Esophagus squamous epithelium (tissue), 5 donors: ENCODE results near the gene LRP5. TPM values are rescaled to one million over a fixed set of nuclear protein-coding genes. Genes with fewer than 3 reads are reported as not detected.

ENCODE experiments used
- DNase-seq: peaks from one replicate; lab custom pipeline; 2025; lab: John Stamatoyannopoulos, UW
- H3K27ac ChIP-seq, 4 donors: fragments of 200-600 bp; sonication (generic); one replicate each; pipeline ENCODE4 v1.5.1; 2016 to 2019; ENCODE audit warnings: mild to moderate bottlenecking in 1 of 4
- H3K27me3 ChIP-seq, 4 donors: fragments of 200-600 bp; sonication (generic); 1 replicate in 3 of 4; 2 replicates in 1 of 4; pipeline versions ENCODE4 v1.5.1 to v1.6.0; 2017 to 2021; ENCODE audit warnings: antibody characterized with exemption in 1 of 4
- H3K36me3 ChIP-seq, 3 donors: fragments of 200-600 bp; sonication (generic); one replicate each; pipeline ENCODE4 v1.5.1; 2016 to 2019
- H3K4me1 ChIP-seq, 3 donors: fragments of 200-600 bp; sonication (generic); one replicate each; pipeline ENCODE4 v1.5.1; 2017 to 2019
- H3K4me3 ChIP-seq, 4 donors: fragments of 200-600 bp; sonication (generic); 1 replicate in 3 of 4; 2 replicates in 1 of 4; pipeline ENCODE4 v1.5.1; 2016 to 2019; ENCODE audit warnings: mild to moderate bottlenecking in 2 of 4, moderate library complexity in 1 of 4
- H3K9me3 ChIP-seq, 3 donors: fragments of 200-600 bp; sonication (generic); one replicate each; pipeline ENCODE4 v1.5.1; 2016 to 2019
- POLR2A ChIP-seq, 4 donors: fragments of 450-650 bp; IDR thresholded peaks; one replicate each; pipeline ENCODE4 v1.6.1; 2017; ENCODE audit warnings: antibody characterized with exemption in 4 of 4, mild to moderate bottlenecking in 4 of 4, moderate library complexity in 3 of 4
- WGBS, 2 donors: methylation state at CpG; one replicate each; pipeline ENCODE4 v1.1.5; 2018; 5-methylcytosine and 5-hydroxymethylcytosine counted together
- intact Hi-C: fragments of 100-400 bp; cut with DNase I; formaldehyde crosslinking; loops from one replicate; pipeline ENCODE4 v1.15.0; 2022
- total RNA-seq, 4 donors: library from RNA; depleted of rRNA; stranded (reverse); fragments of >200 nt; gene quantifications; one replicate each; pipeline ENCODE4 v1.1.0, GENCODE V29; 2016
- TF ChIP-seq, protein P1 (sequence below), 6 experiments: fragments of 450-650 bp in 4 of 6; fragments of 200-600 bp in 2 of 6; sonication (generic) in 2 of 6; IDR thresholded peaks; one replicate each; pipeline ENCODE4 v1.5.1; 2016 to 2019; ENCODE audit warnings: antibody characterized with exemption in 6 of 6, mild to moderate bottlenecking in 4 of 6, moderate library complexity in 4 of 6
- donor health status: DM: yes; HTN: yes; CAD: no.

Gene LRP5
- total RNA-seq, 4 donors from 2014 or later: 13.7 to 24.0 (median 20.9) TPM

DNA sequence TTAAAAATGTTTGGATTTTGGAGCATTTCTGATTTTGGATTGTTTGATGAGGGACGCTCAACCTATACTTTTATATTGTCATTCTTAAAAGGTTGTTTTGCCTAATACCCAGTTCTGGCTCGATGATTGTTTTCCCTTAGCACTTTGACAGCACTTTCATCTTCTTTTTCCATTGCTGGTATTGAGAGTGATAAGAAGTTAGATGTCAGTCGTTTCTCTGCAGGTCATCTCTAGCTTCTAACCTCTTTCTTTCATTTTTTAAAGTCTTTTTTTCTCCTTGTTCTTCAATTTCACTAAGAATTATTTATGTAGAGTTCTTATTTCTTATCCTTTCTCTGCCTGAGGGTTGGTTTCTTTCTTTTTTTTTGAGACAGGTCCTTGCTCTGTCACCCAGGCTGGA lies 167.0 kb downstream of the LRP5 start:
- no peak for TF ChIP-seq POLR2A (IDR thresholded peaks at IDR 0.05)
- TF ChIP-seq, protein P1, sequence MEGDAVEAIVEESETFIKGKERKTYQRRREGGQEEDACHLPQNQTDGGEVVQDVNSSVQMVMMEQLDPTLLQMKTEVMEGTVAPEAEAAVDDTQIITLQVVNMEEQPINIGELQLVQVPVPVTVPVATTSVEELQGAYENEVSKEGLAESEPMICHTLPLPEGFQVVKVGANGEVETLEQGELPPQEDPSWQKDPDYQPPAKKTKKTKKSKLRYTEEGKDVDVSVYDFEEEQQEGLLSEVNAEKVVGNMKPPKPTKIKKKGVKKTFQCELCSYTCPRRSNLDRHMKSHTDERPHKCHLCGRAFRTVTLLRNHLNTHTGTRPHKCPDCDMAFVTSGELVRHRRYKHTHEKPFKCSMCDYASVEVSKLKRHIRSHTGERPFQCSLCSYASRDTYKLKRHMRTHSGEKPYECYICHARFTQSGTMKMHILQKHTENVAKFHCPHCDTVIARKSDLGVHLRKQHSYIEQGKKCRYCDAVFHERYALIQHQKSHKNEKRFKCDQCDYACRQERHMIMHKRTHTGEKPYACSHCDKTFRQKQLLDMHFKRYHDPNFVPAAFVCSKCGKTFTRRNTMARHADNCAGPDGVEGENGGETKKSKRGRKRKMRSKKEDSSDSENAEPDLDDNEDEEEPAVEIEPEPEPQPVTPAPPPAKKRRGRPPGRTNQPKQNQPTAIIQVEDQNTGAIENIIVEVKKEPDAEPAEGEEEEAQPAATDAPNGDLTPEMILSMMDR (IDR thresholded peaks at IDR 0.05): no peak
- H3K4me3 ChIP-seq: no peak overlapping the region
- no peak for DNase-seq
- intact Hi-C loops: no loop called here
- no peaks in the 10 kb centered on the region for H3K27me3 ChIP-seq
- peaks cover 0 to 56% (median 18%) of the 10 kb centered on the region in 3 donors for H3K4me1 ChIP-seq
- H3K27ac ChIP-seq: no peak overlapping the region
- WGBS, 2 donors: 74 to 84% methylated on average over 3 of the region's 3 CpGs
- no peaks in the 10 kb centered on the region for H3K9me3 ChIP-seq
- no peaks in the 10 kb centered on the region for H3K36me3 ChIP-seq

DNA sequence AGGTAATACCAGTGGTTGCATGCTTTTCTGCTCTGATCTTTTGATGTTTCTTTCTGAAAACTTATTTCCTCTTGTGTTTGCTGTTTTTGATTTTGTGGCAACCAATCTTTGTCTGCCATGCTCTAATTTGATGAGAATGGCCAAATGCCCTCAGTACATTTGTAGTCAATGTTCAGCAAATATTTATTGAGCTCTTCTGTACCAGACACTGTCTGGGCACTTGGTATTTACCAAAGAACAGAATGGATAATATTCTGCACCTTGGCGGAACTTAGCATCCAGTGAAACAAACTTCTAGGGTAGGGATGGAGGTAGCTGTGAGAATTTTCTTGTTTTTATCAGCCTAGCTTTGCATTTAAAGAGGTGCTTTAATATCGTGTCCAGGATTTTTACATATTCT lies 167.8 kb downstream of the LRP5 start:
- no peak for DNase-seq
- no peaks in the 10 kb centered on the region for H3K9me3 ChIP-seq
- H3K4me1 ChIP-seq: peaks cover 0 to 52% (median 18%) of the 10 kb centered on the region in 3 donors
- intact Hi-C loops: no loop called here
- H3K36me3 ChIP-seq: no peaks in the 10 kb centered on the region
- peak overlapping the region in 1 of 4 donors; percentile 0 for H3K4me3 ChIP-seq
- TF ChIP-seq, protein P1 (IDR thresholded peaks at IDR 0.05): no peak
- no peak for TF ChIP-seq POLR2A (IDR thresholded peaks at IDR 0.05)
- 68 to 84% methylated on average over 2 of the region's 2 CpGs for WGBS, 2 donors
- H3K27ac ChIP-seq: peak overlapping the region in 3 of 4 donors; percentile 3 to 47 (median 43)
- no peaks in the 10 kb centered on the region for H3K27me3 ChIP-seq

DNA sequence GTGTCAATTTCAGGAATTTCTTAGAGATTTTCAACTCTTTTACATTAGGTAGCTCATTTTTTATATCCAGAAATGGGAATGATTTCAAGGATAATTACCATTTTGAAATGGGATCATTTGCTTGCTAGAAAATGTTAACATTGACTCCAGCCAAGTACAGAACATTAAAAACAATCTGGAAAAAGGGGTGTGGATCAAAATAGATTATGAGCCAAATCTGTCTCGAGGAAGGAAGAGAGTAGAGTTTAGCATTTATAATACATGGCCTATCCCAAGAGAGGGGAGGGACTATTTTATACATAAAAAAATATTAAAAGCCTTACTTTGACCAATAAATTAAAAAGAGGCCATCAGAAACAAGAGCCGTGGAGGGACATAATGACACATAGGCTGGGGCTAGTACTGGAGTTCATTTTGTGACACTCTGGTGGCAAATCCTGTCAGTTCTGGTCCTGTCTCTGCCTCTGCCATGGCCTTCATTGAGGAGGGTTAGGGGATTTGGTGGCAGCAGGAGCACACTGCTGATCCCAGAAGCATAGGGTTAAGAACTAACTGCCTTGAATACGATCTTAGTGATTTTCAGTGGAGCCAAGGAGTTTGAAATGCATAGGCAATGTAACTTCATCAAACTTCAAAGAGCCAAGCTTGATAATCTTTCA lies 168.6 kb downstream of the LRP5 start:
- Histone ChIP-seq H3K27me3 (no peaks in the 10 kb centered on the region), H3K27ac (peak overlapping the region; percentile 1 to 59 (median 46)), H3K4me3 (peak overlapping the region in 1 of 4 donors; percentile 0), H3K36me3 (peaks cover 0 to 5% (median 0%) of the 10 kb centered on the region in 3 donors), H3K4me1 (peaks cover 0 to 52% (median 18%) of the 10 kb centered on the region in 3 donors), H3K9me3 (no peaks in the 10 kb centered on the region)
- TF ChIP-seq, protein P1 (IDR thresholded peaks at IDR 0.05): no peak
- no peak for TF ChIP-seq POLR2A (IDR thresholded peaks at IDR 0.05)
- DNase-seq: no peak
- WGBS, 2 donors: 34 to 48% methylated on average over 3 of the region's 3 CpGs
- intact Hi-C loops: no loop called here

DNA sequence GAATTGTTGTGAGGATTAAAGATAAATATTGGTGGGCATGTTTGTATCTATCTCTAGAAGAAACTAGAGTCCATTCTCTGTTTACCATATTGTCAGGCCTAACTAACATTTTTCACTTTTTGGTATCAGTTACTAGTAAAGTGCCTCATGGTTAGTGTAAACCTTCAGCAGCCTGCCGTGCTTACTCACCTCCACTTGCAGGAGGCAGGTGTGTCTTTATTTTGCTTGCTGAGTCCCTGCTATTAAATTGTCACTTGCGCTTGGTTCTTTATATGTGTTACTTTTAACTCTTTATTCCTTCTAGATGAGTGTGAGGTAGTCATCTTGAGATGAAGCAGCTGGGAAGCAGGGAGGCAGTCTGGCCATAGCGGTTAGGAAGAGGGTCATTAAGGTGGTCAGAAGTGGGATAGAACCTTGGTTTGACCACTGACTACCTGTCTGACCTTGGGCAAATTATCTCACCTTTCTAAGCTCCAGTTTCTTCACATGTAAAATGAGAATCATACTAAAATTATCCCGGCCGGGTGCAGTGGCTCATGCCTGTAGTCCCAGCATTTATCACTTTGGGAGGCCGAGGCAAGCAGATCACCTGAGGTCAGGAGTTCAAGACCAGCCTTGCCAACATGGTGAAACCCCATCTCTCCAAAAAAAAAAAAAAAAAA lies 169.3 kb downstream of the LRP5 start:
- no peak overlapping the region for H3K4me3 ChIP-seq
- 65 to 86% methylated on average over 3 to 6 of the region's 6 CpGs for WGBS, 2 donors
- peaks cover 0 to 48% (median 18%) of the 10 kb centered on the region in 3 donors for H3K4me1 ChIP-seq
- H3K27ac ChIP-seq: peak overlapping the region; percentile 1 to 59 (median 46)
- DNase-seq: no peak
- H3K27me3 ChIP-seq: no peaks in the 10 kb centered on the region
- no peaks in the 10 kb centered on the region for H3K9me3 ChIP-seq
- intact Hi-C loops: no loop called here
- H3K36me3 ChIP-seq: peaks cover 0 to 5% (median 0%) of the 10 kb centered on the region in 3 donors
- no peak for TF ChIP-seq POLR2A (IDR thresholded peaks at IDR 0.05)
- TF ChIP-seq, protein P1 (IDR thresholded peaks at IDR 0.05): no peak

DNA sequence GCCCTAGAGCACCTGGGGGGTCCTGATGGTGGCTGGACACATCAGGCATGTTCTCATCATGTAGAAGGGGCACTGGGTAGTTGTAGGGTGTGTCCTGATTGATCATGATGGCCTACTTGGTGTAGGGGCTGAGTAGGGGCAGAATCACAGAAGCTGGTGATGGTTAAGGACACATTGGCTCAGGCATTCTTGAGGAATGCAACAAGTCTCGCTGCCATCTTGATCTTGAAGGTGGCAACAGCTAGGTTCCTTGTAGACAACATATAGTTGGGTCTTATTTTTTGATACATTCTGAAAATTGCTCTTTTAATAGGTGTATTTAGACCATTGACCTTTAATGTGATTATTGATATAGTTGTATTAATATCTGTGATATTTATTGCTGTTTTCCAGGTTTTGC lies 176.2 kb downstream of the LRP5 start:
- Histone ChIP-seq H3K4me3 (no peak overlapping the region), H3K36me3 (peaks cover 0 to 5% (median 0%) of the 10 kb centered on the region in 3 donors), H3K27me3 (no peaks in the 10 kb centered on the region), H3K27ac (no peak overlapping the region), H3K9me3 (no peaks in the 10 kb centered on the region), H3K4me1 (peaks cover 0 to 36% (median 6%) of the 10 kb centered on the region in 3 donors)
- WGBS, 2 donors: 81 to 100% methylated on average over 1 of the region's 1 CpG
- TF ChIP-seq POLR2A (IDR thresholded peaks at IDR 0.05): no peak
- TF ChIP-seq, protein P1 (IDR thresholded peaks at IDR 0.05): no peak
- no peak for DNase-seq
- intact Hi-C loops: no loop called here
